HepG2 (cell line): ENCODE measurements around the gene GSK3A. TPM values are rescaled to one million over a fixed set of nuclear protein-coding genes. Genes with fewer than 3 reads are reported as not detected.

Experiments used
- ATAC-seq: fragments of 200-7000 bp; cut with Tn5 transposase; 3 replicates; pipeline ENCODE4 v1.9.1; 2020; ENCODE audit warnings: mild to moderate bottlenecking, moderate library complexity
- BruUV-seq: library from RNA; stranded (reverse); fragments of 400-500 nt; replicated peaks from 2 replicates; lab custom pipeline; 2021; lab: Mats Ljungman, UMichigan
- CTCF ChIA-PET: fragments of 300-600 bp; formaldehyde crosslinking; extraction: SDS; loops from one replicate; lab custom pipeline; 2021; ENCODE audit warnings: low total read pairs, inconsistent platforms, low intra/inter-chr PET ratio; lab: Yijun Ruan, JAX
- POLR2A ChIA-PET: fragments of 350-600 bp; sonication (Branson Sonifier 250); formaldehyde crosslinking; loops from one replicate; lab custom pipeline; 2020; ENCODE audit warnings: antibody characterized with exemption, inconsistent platforms; lab: Yijun Ruan, JAX
- DNase-seq: peaks from one replicate; pipeline ENCODE4 v3.0.0-alpha.2; 2015; ENCODE audit warnings: low spot score
- FAIRE-seq: peaks from 3 replicates; lab custom pipeline; 2011; peaks lifted over from hg19 to GRCh38; lab: Jason Lieb, UNC
- H2AFZ ChIP-seq: one replicate; pipeline ENCODE4 v1.6.1; 2011; ENCODE audit warnings: low read length, inconsistent platforms
- H3K27ac ChIP-seq: fragments of 300-600 bp; 3 replicates; pipeline ENCODE4 v1.8.0; 2011; ENCODE audit warnings: mixed run types, mild to moderate bottlenecking, mixed read lengths, low read length, inconsistent platforms; ENCODE audit not compliant: insufficient read depth; ENCODE audit errors: extremely low read length
- H3K27me3 ChIP-seq, 2 experiments: fragments of 200-600 bp in 1 of 2; 2 replicates in 1 of 2; 3 replicates in 1 of 2; pipeline versions ENCODE4 v1.6.0 to v1.8.0; 2011; ENCODE audit warnings: low read length in 2 of 2, mild to moderate bottlenecking in 2 of 2, moderate library complexity in 2 of 2, inconsistent platforms in 1 of 2; ENCODE audit not compliant: insufficient read depth in 2 of 2, control insufficient read depth in 1 of 2
- H3K36me3 ChIP-seq, 2 experiments: fragments of 200-600 bp in 1 of 2; replicated peaks in 1 of 2; 2 replicates in 1 of 2; 3 replicates in 1 of 2; pipeline versions ENCODE4 v1.5.1 to v1.8.0; 2011; ENCODE audit warnings: low read length in 2 of 2, inconsistent platforms in 1 of 2; ENCODE audit not compliant: insufficient read depth in 2 of 2, control insufficient read depth in 1 of 2
- H3K4me1 ChIP-seq: 2 replicates; pipeline ENCODE4 v1.5.1; 2012; ENCODE audit warnings: low read length, inconsistent platforms; ENCODE audit not compliant: insufficient read depth
- H3K4me2 ChIP-seq: 2 replicates; pipeline ENCODE4 v1.6.0; 2011; ENCODE audit warnings: low read depth, low read length, inconsistent platforms
- H3K4me3 ChIP-seq, 3 experiments: fragments of 200-600 bp in 1 of 3; sonication (generic), shearing (Covaris generic) in 1 of 3; replicated peaks in 1 of 3; 2 replicates each; pipeline ENCODE4 v1.5.1; 2011 to 2016; ENCODE audit warnings: low read length in 3 of 3, inconsistent platforms in 2 of 3, low read depth in 2 of 3, mild to moderate bottlenecking in 2 of 3, control low read depth in 1 of 3, mixed read lengths in 1 of 3; ENCODE audit not compliant: insufficient read depth in 1 of 3
- H3K79me2 ChIP-seq: one replicate; pipeline ENCODE4 v1.6.1; 2011; ENCODE audit warnings: low read length, inconsistent platforms; ENCODE audit not compliant: insufficient read depth
- H3K9ac ChIP-seq: 2 replicates; pipeline ENCODE4 v1.6.0; 2011; ENCODE audit warnings: mild to moderate bottlenecking, low read depth, low read length, inconsistent platforms; ENCODE audit not compliant: insufficient read depth
- H3K9me3 ChIP-seq: 2 replicates; pipeline ENCODE4 v1.5.1; 2012; ENCODE audit warnings: mild to moderate bottlenecking, low read length
- H4K20me1 ChIP-seq: 2 replicates; pipeline ENCODE4 v1.6.0; 2011; ENCODE audit warnings: inconsistent platforms, mild to moderate bottlenecking, low read length, moderate library complexity; ENCODE audit not compliant: insufficient read depth
- AGO1 ChIP-seq: fragments of 200-400 bp; formaldehyde crosslinking; IDR thresholded peaks from 2 replicates; pipeline ENCODE4 v1.6.1; 2017; ENCODE audit warnings: mild to moderate bottlenecking, low read depth, low read length, moderate library complexity; ENCODE audit not compliant: poor library complexity, severe bottlenecking
- DBP ChIP-seq: sonication (generic); formaldehyde crosslinking; IDR thresholded peaks from 2 replicates; pipeline ENCODE4 v1.4.0; 2020; ENCODE audit warnings: missing genetic modification reagents; ENCODE audit errors: not compliant biosample characterization
- HDAC6 ChIP-seq: fragments of 200-600 bp; sonication (generic); IDR thresholded peaks from 2 replicates; pipeline ENCODE4 v1.7.0; 2017; ENCODE audit warnings: mild to moderate bottlenecking, antibody characterized with exemption, low read length, low read depth
- KMT2A ChIP-seq: sonication (generic); formaldehyde crosslinking; IDR thresholded peaks from 2 replicates; pipeline ENCODE4 v1.4.0; 2020; ENCODE audit warnings: missing genetic modification reagents
- POGZ ChIP-seq: sonication (generic); formaldehyde crosslinking; IDR thresholded peaks from 2 replicates; pipeline ENCODE4 v1.4.0; 2020; ENCODE audit warnings: mild to moderate bottlenecking, missing genetic modification reagents
- RAD21 ChIP-seq: fragments of 450-650 bp; formaldehyde crosslinking; IDR thresholded peaks from 2 replicates; pipeline ENCODE4 v1.5.0; 2020; ENCODE audit warnings: mild to moderate bottlenecking
- RARG ChIP-seq: sonication (generic); formaldehyde crosslinking; IDR thresholded peaks from 2 replicates; pipeline ENCODE4 v1.4.0; 2020; ENCODE audit warnings: low read depth, mild to moderate bottlenecking, missing genetic modification reagents
- SPEN ChIP-seq: sonication (generic); formaldehyde crosslinking; IDR thresholded peaks from 2 replicates; pipeline ENCODE4 v1.5.1; 2020; ENCODE audit warnings: low read depth, mild to moderate bottlenecking, missing genetic modification reagents
- TCF12 ChIP-seq, 2 experiments: fragments of 450-650 bp in 1 of 2; sonication (generic) in 1 of 2; formaldehyde crosslinking in 1 of 2; IDR thresholded peaks; 2 replicates each; pipeline versions ENCODE4 v1.6.1 to v1.8.0; 2017 to 2022; ENCODE audit warnings: antibody characterized with exemption in 1 of 2, mild to moderate bottlenecking in 1 of 2, missing genetic modification reagents in 1 of 2, moderate library complexity in 1 of 2
- ZEB1 ChIP-seq: IDR thresholded peaks from 2 replicates; pipeline ENCODE4 v1.6.1; 2012; ENCODE audit warnings: mild to moderate bottlenecking, low read depth, inconsistent platforms; ENCODE audit not compliant: insufficient replicate concordance
- ZNF251 ChIP-seq: sonication (generic); formaldehyde crosslinking; IDR thresholded peaks from 2 replicates; pipeline ENCODE4 v1.9.0; 2021; ENCODE audit warnings: mild to moderate bottlenecking, missing genetic modification reagents
- ZNF446 ChIP-seq: sonication (generic); formaldehyde crosslinking; IDR thresholded peaks from 2 replicates; pipeline ENCODE4 v1.5.0; 2020; ENCODE audit warnings: mild to moderate bottlenecking, missing genetic modification reagents
- ZNF703 ChIP-seq: sonication (generic); formaldehyde crosslinking; IDR thresholded peaks from 2 replicates; pipeline ENCODE4 v1.5.1; 2020; ENCODE audit warnings: missing genetic modification reagents, mild to moderate bottlenecking, moderate library complexity, borderline replicate concordance
- ZNF710 ChIP-seq: sonication (generic); formaldehyde crosslinking; IDR thresholded peaks from 2 replicates; pipeline ENCODE4 v1.5.0; 2020; ENCODE audit warnings: mild to moderate bottlenecking, missing genetic modification reagents, borderline replicate concordance
- ZNF768 ChIP-seq: sonication (generic); formaldehyde crosslinking; IDR thresholded peaks from 2 replicates; pipeline ENCODE4 v1.4.0; 2020; ENCODE audit warnings: missing genetic modification reagents
- WGBS: methylation state at CpG from one replicate; pipeline ENCODE4 v1.1.6; 2017; ENCODE audit warnings: low lambda C conversion rate; 5-methylcytosine and 5-hydroxymethylcytosine counted together
- in situ Hi-C: cut with HindIII; loops from 2 replicates; pipeline ENCODE4 v1.10.0; 2017; ENCODE audit warnings: low pct_unique_long_range_greater_than_20kb; ENCODE audit not compliant: extremely low pct_ligation_motif_present
- intact Hi-C: fragments of 100-400 bp; cut with micrococcal nuclease; formaldehyde crosslinking; loops from one replicate; pipeline ENCODE4 v1.10.0; 2022; ENCODE audit not compliant: unreplicated experiment
- polyA plus RNA-seq, 8 experiments: library from polyadenylated mRNA; depleted of rRNA in 3 of 8; stranded (reverse) in 7 of 8; unstranded in 1 of 8; fragments of >200 nt; fragmentation: Illumina TruSeq in 4 of 8; extraction: Trizol in 4 of 8; gene quantifications; 2 replicates each; pipeline versions ENCODE4 v1.2.1 to v1.2.3, GENCODE V29; 2011 to 2016; ENCODE audit warnings: low read depth in 4 of 8, missing spikeins in 1 of 8, mixed read lengths in 1 of 8; ENCODE audit not compliant: insufficient read depth in 1 of 8
- total RNA-seq, 5 experiments: library from RNA; depleted of rRNA; stranded (reverse); fragments of >200 nt; fragmentation: Illumina TruSeq; extraction: Trizol; gene quantifications; 2 replicates each; pipeline ENCODE4 v1.2.3, GENCODE V29; 2016; ENCODE audit warnings: low read depth in 1 of 5
- TF ChIP-seq, protein P1 (sequence below): sonication (generic); formaldehyde crosslinking; IDR thresholded peaks from 2 replicates; pipeline ENCODE4 v1.5.0; 2020; ENCODE audit warnings: missing genetic modification reagents, mild to moderate bottlenecking, borderline replicate concordance
- TF ChIP-seq, protein P2 (sequence below): IDR thresholded peaks from 2 replicates; pipeline ENCODE4 v1.6.1; 2016; ENCODE audit warnings: low read depth

GSK3A gene
- total and polyA plus RNA-seq, 2 of the 13 experiments (the other 11 are each of a cell fraction or from before 2014, with no cell fraction given): 16.9 to 52.5 TPM

DNA sequence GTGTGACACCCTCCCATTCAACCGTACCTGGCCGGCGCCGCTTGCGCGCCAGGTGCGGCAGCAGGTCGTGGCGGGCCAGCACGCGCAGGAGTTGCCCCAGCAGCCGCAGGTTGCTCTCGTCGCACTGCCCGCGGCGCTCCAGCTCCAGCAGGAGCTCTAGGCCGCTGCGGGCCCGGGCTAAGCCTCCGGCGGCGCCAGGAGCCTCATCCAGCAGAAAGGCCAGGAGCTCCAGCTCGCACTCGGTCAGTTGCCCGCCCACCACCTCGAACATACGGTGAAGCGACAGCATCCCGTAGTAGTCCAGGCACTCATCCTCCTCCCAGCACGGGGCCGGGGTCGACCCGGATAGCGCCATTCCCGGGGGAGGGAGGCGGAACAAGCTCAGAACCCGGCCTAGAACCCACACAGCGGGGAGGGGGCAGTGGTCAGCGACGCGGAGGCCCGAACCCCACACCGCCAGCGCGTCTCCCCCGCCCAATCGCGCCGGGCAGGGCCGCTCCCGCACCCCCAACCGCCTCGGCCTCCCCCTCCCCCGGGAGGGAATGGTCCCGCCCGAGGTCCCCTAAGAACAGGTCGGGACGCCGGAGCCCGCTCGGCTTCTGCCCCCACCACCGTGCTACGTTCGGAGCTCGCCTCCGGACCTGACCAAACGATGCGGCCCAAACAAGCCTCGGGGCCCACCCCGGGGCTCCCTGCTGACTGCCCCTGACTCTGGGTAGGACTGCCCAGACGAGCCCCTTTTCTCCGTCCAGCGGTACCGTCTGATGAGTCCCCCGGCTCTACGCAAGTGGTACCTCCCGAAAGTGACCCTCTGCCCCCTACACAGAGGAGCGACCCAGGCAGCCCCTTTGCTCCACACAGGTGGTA, 25.5 kb downstream of the GSK3A start:
- intact Hi-C loops (no loop called here), in situ Hi-C loops (no loop called here)
- Histone ChIP-seq H3K4me1 (peaks cover 67% of the 10 kb centered on the region), H3K36me3 (peaks cover 13 to 25% of the 10 kb centered on the region in 2 experiments), H2AFZ (no peak overlapping the region), H3K4me3 (peak overlapping the region; percentile 61 to 96 (median 90)), H3K4me2 (peak overlapping the region; percentile 98), H3K27me3 (no peaks in the 10 kb centered on the region; a peak in 1 of 5 replicates), H3K9me3 (no peaks in the 10 kb centered on the region), H3K27ac (peak overlapping the region; percentile 77), H3K79me2 (peaks cover 67% of the 10 kb centered on the region), H4K20me1 (peaks cover 18% of the 10 kb centered on the region), H3K9ac (peak overlapping the region; percentile 84)
- CTCF ChIA-PET: no interaction called here
- POLR2A ChIA-PET: interaction anchor here (0.6 to 2.1 kb wide), 6 partner anchors 9 to 42 kb away, joined by 3 to 19 read pairs (median 3); partner anchors contain the start of gene GSK3A
- WGBS: no CpG with 5 or more reads among the region's 79 CpGs
- BruUV-seq: no TSS peak
- FAIRE-seq (no peak), ATAC-seq (peak; percentile 40), DNase-seq (peak; percentile 15)
- TF ChIP-seq, protein P1, sequence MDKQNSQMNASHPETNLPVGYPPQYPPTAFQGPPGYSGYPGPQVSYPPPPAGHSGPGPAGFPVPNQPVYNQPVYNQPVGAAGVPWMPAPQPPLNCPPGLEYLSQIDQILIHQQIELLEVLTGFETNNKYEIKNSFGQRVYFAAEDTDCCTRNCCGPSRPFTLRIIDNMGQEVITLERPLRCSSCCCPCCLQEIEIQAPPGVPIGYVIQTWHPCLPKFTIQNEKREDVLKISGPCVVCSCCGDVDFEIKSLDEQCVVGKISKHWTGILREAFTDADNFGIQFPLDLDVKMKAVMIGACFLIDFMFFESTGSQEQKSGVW (CRISPR knock-in tag): 0 out of 2 replicates have a peak, but pooled peaks have one; percentile 25
- peak; percentile 99 for TF ChIP-seq AGO1
- TF ChIP-seq RARG (CRISPR knock-in tag): no peak
- TF ChIP-seq ZNF251: no peak
- no peak for TF ChIP-seq TCF12 (IDR thresholded peaks at IDR 0.05)
- TF ChIP-seq TCF12 (CRISPR knock-in tag; IDR thresholded peaks at IDR 0.05): no peak
- peak; percentile 22; the same call in 1 of the 2 replicates for TF ChIP-seq ZNF710 (CRISPR knock-in tag)
- TF ChIP-seq POGZ (CRISPR knock-in tag): peak; percentile 16; the same call in 1 of the 2 replicates
- TF ChIP-seq ZNF446 (CRISPR knock-in tag): 0 out of 2 replicates have a peak, but pooled peaks have one; percentile 18
- peak; percentile 23; the same call in 1 of the 2 replicates for TF ChIP-seq SPEN (CRISPR knock-in tag)
- TF ChIP-seq, protein P2, sequence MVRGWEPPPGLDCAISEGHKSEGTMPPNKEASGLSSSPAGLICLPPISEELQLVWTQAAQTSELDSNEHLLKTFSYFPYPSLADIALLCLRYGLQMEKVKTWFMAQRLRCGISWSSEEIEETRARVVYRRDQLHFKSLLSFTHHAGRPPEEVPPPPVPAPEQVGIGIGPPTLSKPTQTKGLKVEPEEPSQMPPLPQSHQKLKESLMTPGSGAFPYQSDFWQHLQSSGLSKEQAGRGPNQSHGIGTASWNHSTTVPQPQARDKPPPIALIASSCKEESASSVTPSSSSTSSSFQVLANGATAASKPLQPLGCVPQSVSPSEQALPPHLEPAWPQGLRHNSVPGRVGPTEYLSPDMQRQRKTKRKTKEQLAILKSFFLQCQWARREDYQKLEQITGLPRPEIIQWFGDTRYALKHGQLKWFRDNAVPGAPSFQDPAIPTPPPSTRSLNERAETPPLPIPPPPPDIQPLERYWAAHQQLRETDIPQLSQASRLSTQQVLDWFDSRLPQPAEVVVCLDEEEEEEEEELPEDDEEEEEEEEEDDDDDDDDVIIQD: 0 out of 2 replicates have a peak, but pooled peaks have one; percentile 5
- TF ChIP-seq DBP (CRISPR knock-in tag): no peak
- no peak for TF ChIP-seq HDAC6
- TF ChIP-seq ZNF703: 0 out of 2 replicates have a peak, but pooled peaks have one; percentile 45
- TF ChIP-seq ZNF768 (CRISPR knock-in tag): 0 out of 2 replicates have a peak, but pooled peaks have one; percentile 25
- no peak for TF ChIP-seq ZEB1
- TF ChIP-seq KMT2A: 0 out of 2 replicates have a peak, but pooled peaks have one; percentile 26
- TF ChIP-seq RAD21 (CRISPR knock-in tag): 0 out of 2 replicates have a peak, but pooled peaks have one; percentile 7
